A549 (cell line): Measurements from ENCODE around the gene C10orf88.

Source experiments
- BCL3 ChIP-seq: fragments of >200 bp; sonication (Bioruptor Twin); formaldehyde crosslinking; IDR thresholded peaks from 3 replicates; pipeline ENCODE4 v1.6.1; 2016
- CHD2 ChIP-seq: fragments of 150-350 bp; IDR thresholded peaks from 2 replicates; pipeline ENCODE4 v1.6.1; 2014; ENCODE audit warnings: low read length; ENCODE audit not compliant: partially characterized antibody
- CTCF ChIP-seq: fragments of >200 bp; sonication (Bioruptor Twin); formaldehyde crosslinking; IDR thresholded peaks from 3 replicates; pipeline ENCODE4 v1.5.1; 2016
- HOXA7 ChIP-seq: fragments of 250-450 bp; sonication (Bioruptor Pico); IDR thresholded peaks from 2 replicates; pipeline ENCODE4 v1.5.0; 2020; ENCODE audit warnings: mild to moderate bottlenecking, moderate library complexity
- HOXB13 ChIP-seq: fragments of 250-450 bp; sonication (Bioruptor Pico); IDR thresholded peaks from 2 replicates; pipeline ENCODE4 v1.5.0; 2020; ENCODE audit warnings: low read depth, mild to moderate bottlenecking, moderate library complexity
- JUN ChIP-seq, 2 experiments: fragments of >200 bp; sonication (Bioruptor Twin); formaldehyde crosslinking; IDR thresholded peaks; 2 replicates in 1 of 2; 3 replicates in 1 of 2; pipeline ENCODE4 v1.6.1; 2016 to 2017
- KDM5A ChIP-seq: fragments of 200-600 bp; sonication (generic); IDR thresholded peaks from 2 replicates; pipeline ENCODE4 v1.6.1; 2016; ENCODE audit warnings: antibody characterized with exemption, mild to moderate bottlenecking
- MAX ChIP-seq: IDR thresholded peaks from 2 replicates; pipeline ENCODE4 v1.6.1; 2012
- NR3C1 ChIP-seq: fragments of >200 bp; sonication (Bioruptor Twin); formaldehyde crosslinking; IDR thresholded peaks from 3 replicates; pipeline ENCODE4 v1.6.1; 2017
- PHF8 ChIP-seq: fragments of 200-600 bp; sonication (generic); IDR thresholded peaks from 2 replicates; pipeline ENCODE4 v1.6.1; 2016; ENCODE audit warnings: low read depth, mild to moderate bottlenecking, antibody characterized with exemption, moderate library complexity, borderline replicate concordance
- POLR2A ChIP-seq: IDR thresholded peaks from 2 replicates; pipeline ENCODE4 v1.6.1; 2012; ENCODE audit warnings: mild to moderate bottlenecking, low read length
- SMC3 ChIP-seq: fragments of >200 bp; sonication (Bioruptor Twin); formaldehyde crosslinking; IDR thresholded peaks from 3 replicates; pipeline ENCODE4 v1.6.1; 2018; ENCODE audit warnings: inconsistent platforms
- ZFP36 ChIP-seq: fragments of 450-650 bp; IDR thresholded peaks from 2 replicates; pipeline ENCODE4 v1.6.1; 2014; ENCODE audit warnings: borderline replicate concordance; ENCODE audit not compliant: partially characterized antibody

DNA sequence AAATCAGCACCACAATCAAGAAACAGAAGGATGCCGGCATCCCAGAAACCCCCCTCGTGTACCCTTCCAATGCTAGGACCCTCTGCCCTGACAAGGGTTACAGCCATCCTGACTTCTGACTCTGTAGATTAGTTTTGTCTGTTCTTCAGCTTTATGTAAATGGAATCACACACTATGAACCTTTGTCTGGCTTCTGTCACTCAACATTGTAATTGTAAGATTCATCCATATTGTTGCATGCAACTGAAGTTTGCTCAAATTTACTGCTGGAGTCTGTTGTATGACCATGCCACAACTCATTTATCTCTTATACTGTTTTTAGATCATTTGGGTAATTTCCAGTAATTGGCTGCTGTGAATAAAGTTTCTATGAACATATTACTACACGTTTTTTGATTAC lies 46.1 kb upstream of the C10orf88 start:
- no peak for TF ChIP-seq POLR2A
- no peak for TF ChIP-seq ZFP36
- TF ChIP-seq MAX, result no peak
- TF ChIP-seq CTCF, result no peak
- no peak for TF ChIP-seq CHD2
- no peak for TF ChIP-seq PHF8
- TF ChIP-seq BCL3, result no peak
- no peak for TF ChIP-seq SMC3
- no peak for TF ChIP-seq JUN (IDR thresholded peaks at IDR 0.05)
- no peak for TF ChIP-seq HOXA7 (CRISPR knock-in tag)
- no peak for TF ChIP-seq HOXB13
- no peak for TF ChIP-seq KDM5A
- no peak for TF ChIP-seq NR3C1
